Epithelial cell of proximal tubule (primary cell): ENCODE data around the gene RPL29. TPM values are rescaled to one million over a fixed set of nuclear protein-coding genes. Genes with fewer than 3 reads are reported as not detected.
A peak's percentile ranks its signal among the peaks of the same experiment; 100 is the strongest.

Experiments
- DNase-seq: peaks from one replicate; pipeline ENCODE4 v3.0.0-alpha.2; 2011; ENCODE audit warnings: low read depth
- H3K4me3 ChIP-seq: 2 replicates; pipeline ENCODE4 v1.5.1; 2011; ENCODE audit warnings: low read depth, mild to moderate bottlenecking, low read length
- CTCF ChIP-seq: conservative IDR thresholded peaks from 2 replicates; pipeline ENCODE4 v1.5.1; 2012; ENCODE audit warnings: low read depth, mild to moderate bottlenecking, low read length
- total RNA-seq: library from RNA; depleted of rRNA; stranded (reverse); fragments of >200 nt; gene quantifications from 2 replicates; pipeline ENCODE4 v1.2.3, GENCODE V29; 2015

RPL29 gene
- total RNA-seq, 1 donor from 2014 or later, result 1,795 TPM

- no peak for DNase-seq
- no peak overlapping the region for H3K4me3 ChIP-seq
- no peak for TF ChIP-seq CTCF
Measured at GRCh38 chr3:51958603-51959521, 36.8 kb downstream of the RPL29 start.

DNA sequence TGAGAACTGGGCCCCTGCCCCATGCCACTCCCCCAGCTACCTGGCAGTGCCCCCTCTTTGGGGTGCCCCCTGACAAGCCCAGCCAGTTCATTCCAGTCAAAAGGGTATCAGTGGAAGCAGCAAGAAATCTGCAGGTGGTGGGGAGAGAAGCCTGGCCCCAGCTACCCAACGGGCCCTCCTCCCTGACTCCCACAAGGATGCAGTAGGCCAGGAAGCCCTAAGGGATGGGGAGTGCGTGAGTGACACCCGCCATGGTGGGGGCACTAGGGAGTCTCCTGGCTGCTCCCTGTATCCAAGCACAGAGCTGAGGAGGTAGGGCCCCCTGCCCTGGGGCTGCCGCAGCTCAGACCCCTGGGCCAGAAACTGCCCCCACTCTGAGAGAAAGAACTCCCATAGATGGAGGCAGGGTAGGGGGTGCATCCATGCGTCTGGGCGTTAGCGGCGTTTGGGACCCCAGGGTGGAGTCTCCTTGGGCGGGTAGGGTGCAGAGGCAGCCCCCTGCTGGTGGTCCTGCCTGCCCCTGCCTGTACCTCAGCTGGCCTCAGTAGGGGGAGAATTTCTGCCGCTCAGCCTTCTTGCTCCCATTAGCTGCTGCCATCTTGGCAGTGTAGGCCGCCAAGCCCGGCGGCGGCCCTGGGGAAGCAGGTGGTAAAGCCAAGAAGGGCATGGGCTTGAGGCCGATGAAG lies 38.0 kb downstream of the RPL29 start:
- no peak for DNase-seq
- TF ChIP-seq CTCF, result no peak
- no peak overlapping the region for H3K4me3 ChIP-seq

DNA sequence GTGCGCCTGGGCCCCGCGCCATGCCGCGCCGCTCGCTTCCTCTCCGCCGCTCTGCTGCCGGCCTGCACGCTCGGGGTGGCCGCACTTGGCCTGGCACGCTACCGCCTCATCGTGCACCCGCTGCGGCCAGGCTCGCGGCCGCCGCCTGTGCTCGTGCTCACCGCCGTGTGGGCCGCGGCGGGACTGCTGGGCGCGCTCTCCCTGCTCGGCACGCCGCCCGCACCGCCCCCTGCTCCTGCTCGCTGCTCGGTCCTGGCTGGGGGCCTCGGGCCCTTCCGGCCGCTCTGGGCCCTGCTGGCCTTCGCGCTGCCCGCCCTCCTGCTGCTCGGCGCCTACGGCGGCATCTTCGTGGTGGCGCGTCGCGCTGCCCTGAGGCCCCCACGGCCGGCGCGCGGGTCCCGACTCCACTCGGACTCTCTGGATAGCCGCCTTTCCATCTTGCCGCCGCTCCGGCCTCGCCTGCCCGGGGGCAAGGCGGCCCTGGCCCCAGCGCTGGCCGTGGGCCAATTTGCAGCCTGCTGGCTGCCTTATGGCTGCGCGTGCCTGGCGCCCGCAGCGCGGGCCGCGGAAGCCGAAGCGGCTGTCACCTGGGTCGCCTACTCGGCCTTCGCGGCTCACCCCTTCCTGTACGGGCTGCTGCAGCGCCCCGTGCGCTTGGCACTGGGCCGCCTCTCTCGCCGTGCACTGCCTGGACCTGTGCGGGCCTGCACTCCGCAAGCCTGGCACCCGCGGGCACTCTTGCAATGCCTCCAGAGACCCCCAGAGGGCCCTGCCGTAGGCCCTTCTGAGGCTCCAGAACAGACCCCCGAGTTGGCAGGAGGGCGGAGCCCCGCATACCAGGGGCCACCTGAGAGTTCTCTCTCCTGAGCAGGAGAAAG lies 39.6 kb downstream of the RPL29 start:
- H3K4me3 ChIP-seq, result peak overlapping the region; percentile 44
- DNase-seq, result no peak
- TF ChIP-seq CTCF, result peak; percentile 50

DNA sequence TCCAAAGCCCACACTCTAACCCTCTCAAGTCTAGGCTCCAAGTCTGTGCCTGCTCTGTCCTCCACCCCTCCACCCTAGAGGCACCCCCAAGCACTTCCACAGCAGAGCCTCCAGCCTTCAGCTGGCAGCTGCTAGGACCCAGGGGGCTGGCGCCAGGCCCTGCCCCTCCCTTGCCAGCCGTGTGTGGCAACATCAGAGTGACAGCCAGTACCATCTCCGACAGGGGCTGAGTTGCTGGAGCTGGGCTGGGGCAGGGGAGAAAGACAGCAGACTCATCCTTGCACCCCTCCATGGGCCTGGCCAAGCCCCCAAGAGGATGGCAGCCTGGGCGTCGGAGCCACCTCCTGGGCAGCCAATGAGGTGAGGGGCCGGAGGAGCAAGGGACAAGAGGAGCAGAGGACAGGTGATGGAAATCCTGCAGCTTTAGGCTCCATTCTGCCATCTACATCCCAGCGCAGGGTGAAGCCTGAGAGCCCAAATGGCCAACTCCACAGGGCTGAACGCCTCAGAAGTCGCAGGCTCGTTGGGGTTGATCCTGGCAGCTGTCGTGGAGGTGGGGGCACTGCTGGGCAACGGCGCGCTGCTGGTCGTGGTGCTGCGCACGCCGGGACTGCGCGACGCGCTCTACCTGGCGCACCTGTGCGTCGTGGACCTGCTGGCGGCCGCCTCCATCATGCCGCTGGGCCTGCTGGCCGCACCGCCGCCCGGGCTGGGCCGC lies 40.4 kb downstream of the RPL29 start, which contains the start of gene GPR62:
GPR62 (plus strand) TSS at position 207 of the 718 bp plus-strand sequence; CDS start at position 479, 272 bp downstream.
- DNase-seq, result no peak
- no peak for TF ChIP-seq CTCF
- H3K4me3 ChIP-seq, result peak within 1 kb of the TSS; percentile 44

GRCh38 chr3:51954713-51955112 lies 41.0 kb downstream of the RPL29 start:
- no peak for DNase-seq
- no peak for TF ChIP-seq CTCF
- no peak overlapping the region for H3K4me3 ChIP-seq

DNA sequence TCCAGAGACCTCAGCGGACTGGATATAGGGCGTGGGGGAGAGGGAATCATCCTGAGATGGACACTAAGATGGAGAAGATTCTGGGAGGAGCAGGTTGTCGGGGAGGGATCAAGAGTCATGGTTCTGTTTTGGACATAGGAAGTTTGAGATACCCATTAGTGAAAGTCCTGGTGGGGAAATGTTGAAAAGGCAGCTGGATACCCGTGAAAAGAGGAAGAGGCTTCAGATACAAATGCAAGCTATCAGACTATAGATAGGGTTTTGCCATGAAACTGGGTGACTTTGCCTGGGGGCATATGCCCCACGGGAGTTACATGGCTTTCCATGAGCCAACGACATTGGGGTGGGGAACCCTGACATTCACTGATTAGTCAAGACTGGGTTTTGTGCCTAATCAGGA lies 41.6 kb downstream of the RPL29 start:
- H3K4me3 ChIP-seq, result no peak overlapping the region
- TF ChIP-seq CTCF, result no peak
- no peak for DNase-seq
